SK-N-SH (cell line): ENCODE measurements around the gene VPS26A. TPM values are rescaled to one million over a fixed set of nuclear protein-coding genes. Genes with fewer than 3 reads are reported as not detected.

Source experiments
- CTCF ChIA-PET: fragments of 300-600, 350-600 bp; formaldehyde crosslinking; extraction: SDS; loops from one replicate; lab custom pipeline; 2021; lab: Yijun Ruan, JAX
- POLR2A ChIA-PET: fragments of 350-600 bp; sonication (Branson Sonifier 250); formaldehyde crosslinking; extraction: SDS; loops from one replicate; lab custom pipeline; 2020; ENCODE audit warnings: antibody characterized with exemption, inconsistent platforms; lab: Yijun Ruan, JAX
- DNase-seq: peaks from one replicate; pipeline ENCODE4 v3.0.0; 2012
- H2AFZ ChIP-seq: fragments of 200-600 bp; sonication (generic); 2 replicates; pipeline ENCODE4 v1.8.1; 2016; ENCODE audit warnings: antibody characterized with exemption, mild to moderate bottlenecking, low read depth
- H3F3A ChIP-seq: fragments of 200-600 bp; sonication (generic); replicated peaks from 2 replicates; pipeline ENCODE3; 2016; ENCODE audit warnings: antibody characterized with exemption, mild to moderate bottlenecking; ENCODE audit not compliant: insufficient read depth
- H3K27ac ChIP-seq, 2 experiments: fragments of 200-500 bp in 1 of 2; fragments of 200-600 bp in 1 of 2; sonication (Bioruptor generic) in 1 of 2; sonication (generic), shearing (Covaris generic) in 1 of 2; 2 replicates each; pipeline versions ENCODE4 v1.5.1 to v1.6.1; 2014 to 2016; ENCODE audit warnings: low read depth in 2 of 2, inconsistent platforms in 1 of 2, low read length in 1 of 2, mild to moderate bottlenecking in 1 of 2, mixed read lengths in 1 of 2
- H3K27me3 ChIP-seq: fragments of 200-600 bp; sonication (generic), shearing (Covaris generic); 2 replicates; pipeline ENCODE4 v1.6.1; 2016; ENCODE audit warnings: mixed run types; ENCODE audit not compliant: insufficient read depth
- H3K36me3 ChIP-seq, 2 experiments: fragments of 200-500 bp in 1 of 2; fragments of 200-600 bp in 1 of 2; sonication (Bioruptor generic) in 1 of 2; sonication (generic) in 1 of 2; replicated peaks in 1 of 2; 2 replicates each; pipeline versions ENCODE3 to v1.5.1; 2014 to 2016; ENCODE audit warnings: low read length in 1 of 2, mild to moderate bottlenecking in 1 of 2; ENCODE audit not compliant: insufficient read depth in 2 of 2, control insufficient read depth in 1 of 2
- H3K4me1 ChIP-seq, 2 experiments: fragments of 200-500 bp in 1 of 2; fragments of 200-600 bp in 1 of 2; sonication (Bioruptor generic) in 1 of 2; sonication (generic), shearing (Covaris generic) in 1 of 2; 2 replicates each; pipeline versions ENCODE4 v1.5.1 to v1.6.1; 2014 to 2016; ENCODE audit warnings: low read depth in 1 of 2, low read length in 1 of 2, mixed run types in 1 of 2; ENCODE audit not compliant: insufficient read depth in 2 of 2, control insufficient read depth in 1 of 2
- H3K4me2 ChIP-seq: fragments of 200-600 bp; sonication (generic), shearing (Covaris generic); 2 replicates; pipeline ENCODE4 v1.6.1; 2017; ENCODE audit warnings: mixed run types
- H3K4me3 ChIP-seq, 2 experiments: fragments of 200-500 bp in 1 of 2; fragments of 200-600 bp in 1 of 2; sonication (Bioruptor generic) in 1 of 2; sonication (generic), shearing (Covaris generic) in 1 of 2; 2 replicates each; pipeline versions ENCODE4 v1.5.1 to v1.8.1; 2014 to 2016; ENCODE audit warnings: low read depth in 2 of 2, inconsistent platforms in 1 of 2, low read length in 1 of 2, mild to moderate bottlenecking in 1 of 2, mixed read lengths in 1 of 2, moderate library complexity in 1 of 2
- H3K79me2 ChIP-seq: fragments of 200-600 bp; sonication (generic); 2 replicates; pipeline ENCODE4 v1.8.1; 2017; ENCODE audit warnings: mild to moderate bottlenecking; ENCODE audit not compliant: insufficient read depth
- H3K9ac ChIP-seq: fragments of 200-600 bp; sonication (generic); 2 replicates; pipeline ENCODE4 v1.6.1; 2017; ENCODE audit warnings: mixed run types
- H3K9me2 ChIP-seq: fragments of 200-600 bp; sonication (generic); 2 replicates; pipeline ENCODE4 v1.6.1; 2017; ENCODE audit warnings: mixed run types
- H3K9me3 ChIP-seq: fragments of 200-600 bp; sonication (generic); 2 replicates; pipeline ENCODE4 v1.6.1; 2017; ENCODE audit warnings: mixed run types, mild to moderate bottlenecking, moderate library complexity
- H4K20me1 ChIP-seq: fragments of 200-600 bp; sonication (generic); 2 replicates; pipeline ENCODE4 v1.6.1; 2017; ENCODE audit warnings: mild to moderate bottlenecking, mixed run types; ENCODE audit not compliant: insufficient read depth
- CHD2 ChIP-seq: fragments of 150-350 bp; IDR thresholded peaks from 2 replicates; pipeline ENCODE4 v1.6.1; 2018; ENCODE audit warnings: low read length; ENCODE audit not compliant: partially characterized antibody
- CTCF ChIP-seq: fragments of 200-600 bp; sonication (generic); IDR thresholded peaks from 2 replicates; pipeline ENCODE4 v1.6.1; 2017; ENCODE audit warnings: antibody characterized with exemption, mild to moderate bottlenecking, moderate library complexity
- ELF1 ChIP-seq: IDR thresholded peaks from 2 replicates; pipeline ENCODE4 v1.4.0; 2012
- EZH2phosphoT487 ChIP-seq: fragments of 200-600 bp; sonication (generic); IDR thresholded peaks from 2 replicates; pipeline ENCODE4 v1.6.1; 2017; ENCODE audit warnings: low read depth, mixed run types, mild to moderate bottlenecking, antibody characterized with exemption, moderate library complexity, borderline replicate concordance
- FOXM1 ChIP-seq: IDR thresholded peaks from 2 replicates; pipeline ENCODE4 v1.4.0; 2012; ENCODE audit warnings: low read depth, mild to moderate bottlenecking
- GATA2 ChIP-seq: sonication (generic); formaldehyde crosslinking; IDR thresholded peaks from 2 replicates; pipeline ENCODE4 v1.5.0; 2020; ENCODE audit warnings: mild to moderate bottlenecking, missing genetic modification reagents
- MAX ChIP-seq: IDR thresholded peaks from 2 replicates; pipeline ENCODE4 v1.4.0; 2012; ENCODE audit warnings: low read depth
- MEF2A ChIP-seq: IDR thresholded peaks from 2 replicates; pipeline ENCODE4 v1.4.0; 2012; ENCODE audit warnings: low read depth, borderline replicate concordance
- MXI1 ChIP-seq: IDR thresholded peaks from 2 replicates; pipeline ENCODE4 v1.6.1; 2012; ENCODE audit warnings: mild to moderate bottlenecking, low read depth, low read length, improper control_type of control experiment
- POLR2AphosphoS5 ChIP-seq: IDR thresholded peaks from 2 replicates; pipeline ENCODE4 v1.6.1; 2012; ENCODE audit warnings: low read depth, low read length
- RAD21 ChIP-seq: IDR thresholded peaks from 2 replicates; pipeline ENCODE4 v1.6.1; 2012; ENCODE audit warnings: mild to moderate bottlenecking, low read length
- RCOR1 ChIP-seq: fragments of 150-350 bp; IDR thresholded peaks from 2 replicates; pipeline ENCODE4 v1.6.1; 2017; ENCODE audit warnings: antibody characterized with exemption, low read length
- REST ChIP-seq: IDR thresholded peaks from 2 replicates; pipeline ENCODE4 v1.6.1; 2012; ENCODE audit warnings: mild to moderate bottlenecking, low read depth, low read length, moderate library complexity
- RFX5 ChIP-seq: IDR thresholded peaks from 2 replicates; pipeline ENCODE4 v1.6.1; 2012; ENCODE audit warnings: mild to moderate bottlenecking, improper control_type of control experiment, low read length
- RXRA ChIP-seq: IDR thresholded peaks from 2 replicates; pipeline ENCODE4 v1.4.0; 2012; ENCODE audit warnings: low read depth, mild to moderate bottlenecking, borderline replicate concordance
- TCF12 ChIP-seq: IDR thresholded peaks from 2 replicates; pipeline ENCODE4 v1.4.0; 2012
- USF2 ChIP-seq: fragments of 150-350 bp; IDR thresholded peaks from 2 replicates; pipeline ENCODE4 v1.6.1; 2017; ENCODE audit warnings: antibody characterized with exemption, low read length, low read depth, borderline replicate concordance
- YY1 ChIP-seq: IDR thresholded peaks from 2 replicates; pipeline ENCODE4 v1.4.0; 2012; ENCODE audit warnings: low read depth, mild to moderate bottlenecking
- WGBS: methylation state at CpG from one replicate; pipeline ENCODE4 v1.1.6; 2017; ENCODE audit warnings: low lambda C conversion rate; 5-methylcytosine and 5-hydroxymethylcytosine counted together
- polyA plus RNA-seq, 3 experiments: library from polyadenylated mRNA; depleted of rRNA; stranded (reverse); fragments of >200 nt; gene quantifications; 2 replicates each; pipeline ENCODE4 v1.2.3, GENCODE V29; 2012

VPS26A gene
- polyA plus RNA-seq, 1 of the 3 experiments (the other 2 are of a cell fraction), result 10.6 TPM

- no peak for TF ChIP-seq REST
- no peak for TF ChIP-seq EZH2phosphoT487
- TF ChIP-seq RXRA, result no peak
- no peak for TF ChIP-seq MAX
- no peak for TF ChIP-seq POLR2AphosphoS5
- no peak for TF ChIP-seq RCOR1
These were observed 21.4 kb downstream of the VPS26A start (continued) for GRCh38 chr10:69145329-69145728.

GRCh38 chr10:69145864-69146263, 21.9 kb downstream of the VPS26A start:
- peaks cover 23% of the 10 kb centered on the region; the same call in 1 of the 2 replicates for H4K20me1 ChIP-seq
- no peak overlapping the region for H2AFZ ChIP-seq
- H3K79me2 ChIP-seq, result peaks cover 90% of the 10 kb centered on the region
- H3K4me3 ChIP-seq, result no peak overlapping the region
- H3F3A ChIP-seq, result peaks cover 13% of the 10 kb centered on the region
- ChIA-PET POLR2A (no interaction called here), CTCF (interaction anchor here (0.9 kb wide), 1 partner anchor 10 kb away, joined by 3 read pairs; no protein-coding TSS in a partner anchor)
- H3K4me2 ChIP-seq, result no peak overlapping the region
- H3K9me3 ChIP-seq, result no peaks in the 10 kb centered on the region
- DNase-seq, result no peak
- H3K9me2 ChIP-seq, result no peaks in the 10 kb centered on the region
- peaks cover 0 to 17% of the 10 kb centered on the region in 2 experiments for H3K36me3 ChIP-seq
- WGBS, result 98% methylated on average over 8 of the region's 8 CpGs
- H3K4me1 ChIP-seq, result no peaks in the 10 kb centered on the region
- H3K27me3 ChIP-seq, result no peaks in the 10 kb centered on the region
- no peak overlapping the region for H3K9ac ChIP-seq
- TF ChIP-seq RXRA (no peak), TCF12 (no peak), ELF1 (no peak)
- TF ChIP-seq, all 33 proteins: peak for 0
- H3K27ac ChIP-seq, result no peak overlapping the region

GRCh38 chr10:69146759-69147158, 22.8 kb downstream of the VPS26A start:
- Histone ChIP-seq H3K27ac (no peak overlapping the region), H3K4me3 (no peak overlapping the region), H4K20me1 (peaks cover 23% of the 10 kb centered on the region; the same call in 1 of the 2 replicates), H2AFZ (no peak overlapping the region), H3K9me3 (no peaks in the 10 kb centered on the region), H3K9me2 (no peaks in the 10 kb centered on the region), H3K79me2 (peaks cover 90% of the 10 kb centered on the region), H3K27me3 (no peaks in the 10 kb centered on the region), H3F3A (peaks cover 13% of the 10 kb centered on the region), H3K4me1 (no peaks in the 10 kb centered on the region), H3K36me3 (peaks cover 0 to 13% of the 10 kb centered on the region in 2 experiments), H3K4me2 (no peak overlapping the region), H3K9ac (no peak overlapping the region)
- POLR2A ChIA-PET, result no interaction called here
- no peak for DNase-seq
- CTCF ChIA-PET, result interaction anchor here (0.6 to 0.9 kb wide), 2 partner anchors 9 to 762 kb away, joined by 3 read pairs; no protein-coding TSS in a partner anchor
- 97% methylated on average over 2 of the region's 2 CpGs for WGBS
- TF ChIP-seq GATA2 (CRISPR knock-in tag) (no peak), RCOR1 (no peak), CTCF (no peak), USF2 (no peak), MEF2A (no peak), RFX5 (no peak), RAD21 (no peak), MXI1 (no peak), TCF12 (no peak), POLR2AphosphoS5 (no peak), EZH2phosphoT487 (no peak), CHD2 (no peak), YY1 (no peak), FOXM1 (no peak)
